SK-N-SH (cell line): ENCODE data around the gene DGKZ. TPM values are rescaled to one million over a fixed set of nuclear protein-coding genes. Genes with fewer than 3 reads are reported as not detected.

Source experiments
- CTCF ChIA-PET: fragments of 300-600, 350-600 bp; formaldehyde crosslinking; extraction: SDS; loops from one replicate; lab custom pipeline; 2021; lab: Yijun Ruan, JAX
- POLR2A ChIA-PET: fragments of 350-600 bp; sonication (Branson Sonifier 250); formaldehyde crosslinking; extraction: SDS; loops from one replicate; lab custom pipeline; 2020; ENCODE audit warnings: antibody characterized with exemption, inconsistent platforms; lab: Yijun Ruan, JAX
- DNase-seq: peaks from one replicate; pipeline ENCODE4 v3.0.0; 2012
- H2AFZ ChIP-seq: fragments of 200-600 bp; sonication (generic); 2 replicates; pipeline ENCODE4 v1.8.1; 2016; ENCODE audit warnings: antibody characterized with exemption, mild to moderate bottlenecking, low read depth
- H3F3A ChIP-seq: fragments of 200-600 bp; sonication (generic); replicated peaks from 2 replicates; pipeline ENCODE3; 2016; ENCODE audit warnings: antibody characterized with exemption, mild to moderate bottlenecking; ENCODE audit not compliant: insufficient read depth
- H3K27ac ChIP-seq, 2 experiments: fragments of 200-500 bp in 1 of 2; fragments of 200-600 bp in 1 of 2; sonication (Bioruptor generic) in 1 of 2; sonication (generic), shearing (Covaris generic) in 1 of 2; 2 replicates each; pipeline versions ENCODE4 v1.5.1 to v1.6.1; 2014 to 2016; ENCODE audit warnings: low read depth in 2 of 2, inconsistent platforms in 1 of 2, low read length in 1 of 2, mild to moderate bottlenecking in 1 of 2, mixed read lengths in 1 of 2
- H3K27me3 ChIP-seq: fragments of 200-600 bp; sonication (generic), shearing (Covaris generic); 2 replicates; pipeline ENCODE4 v1.6.1; 2016; ENCODE audit warnings: mixed run types; ENCODE audit not compliant: insufficient read depth
- H3K36me3 ChIP-seq, 2 experiments: fragments of 200-500 bp in 1 of 2; fragments of 200-600 bp in 1 of 2; sonication (Bioruptor generic) in 1 of 2; sonication (generic) in 1 of 2; replicated peaks in 1 of 2; 2 replicates each; pipeline versions ENCODE3 to v1.5.1; 2014 to 2016; ENCODE audit warnings: low read length in 1 of 2, mild to moderate bottlenecking in 1 of 2; ENCODE audit not compliant: insufficient read depth in 2 of 2, control insufficient read depth in 1 of 2
- H3K4me1 ChIP-seq, 2 experiments: fragments of 200-500 bp in 1 of 2; fragments of 200-600 bp in 1 of 2; sonication (Bioruptor generic) in 1 of 2; sonication (generic), shearing (Covaris generic) in 1 of 2; 2 replicates each; pipeline versions ENCODE4 v1.5.1 to v1.6.1; 2014 to 2016; ENCODE audit warnings: low read depth in 1 of 2, low read length in 1 of 2, mixed run types in 1 of 2; ENCODE audit not compliant: insufficient read depth in 2 of 2, control insufficient read depth in 1 of 2
- H3K4me2 ChIP-seq: fragments of 200-600 bp; sonication (generic), shearing (Covaris generic); 2 replicates; pipeline ENCODE4 v1.6.1; 2017; ENCODE audit warnings: mixed run types
- H3K4me3 ChIP-seq, 2 experiments: fragments of 200-500 bp in 1 of 2; fragments of 200-600 bp in 1 of 2; sonication (Bioruptor generic) in 1 of 2; sonication (generic), shearing (Covaris generic) in 1 of 2; 2 replicates each; pipeline versions ENCODE4 v1.5.1 to v1.8.1; 2014 to 2016; ENCODE audit warnings: low read depth in 2 of 2, inconsistent platforms in 1 of 2, low read length in 1 of 2, mild to moderate bottlenecking in 1 of 2, mixed read lengths in 1 of 2, moderate library complexity in 1 of 2
- H3K79me2 ChIP-seq: fragments of 200-600 bp; sonication (generic); 2 replicates; pipeline ENCODE4 v1.8.1; 2017; ENCODE audit warnings: mild to moderate bottlenecking; ENCODE audit not compliant: insufficient read depth
- H3K9ac ChIP-seq: fragments of 200-600 bp; sonication (generic); 2 replicates; pipeline ENCODE4 v1.6.1; 2017; ENCODE audit warnings: mixed run types
- H3K9me2 ChIP-seq: fragments of 200-600 bp; sonication (generic); 2 replicates; pipeline ENCODE4 v1.6.1; 2017; ENCODE audit warnings: mixed run types
- H3K9me3 ChIP-seq: fragments of 200-600 bp; sonication (generic); 2 replicates; pipeline ENCODE4 v1.6.1; 2017; ENCODE audit warnings: mixed run types, mild to moderate bottlenecking, moderate library complexity
- H4K20me1 ChIP-seq: fragments of 200-600 bp; sonication (generic); 2 replicates; pipeline ENCODE4 v1.6.1; 2017; ENCODE audit warnings: mild to moderate bottlenecking, mixed run types; ENCODE audit not compliant: insufficient read depth
- EP300 ChIP-seq, 2 experiments: IDR thresholded peaks; 2 replicates each; pipeline versions ENCODE4 v1.4.0 to v1.6.1; 2012; ENCODE audit warnings: borderline replicate concordance in 1 of 2, low read depth in 1 of 2, low read length in 1 of 2
- GATA2 ChIP-seq: sonication (generic); formaldehyde crosslinking; IDR thresholded peaks from 2 replicates; pipeline ENCODE4 v1.5.0; 2020; ENCODE audit warnings: mild to moderate bottlenecking, missing genetic modification reagents
- MXI1 ChIP-seq: IDR thresholded peaks from 2 replicates; pipeline ENCODE4 v1.6.1; 2012; ENCODE audit warnings: mild to moderate bottlenecking, low read depth, low read length, improper control_type of control experiment
- NFIC ChIP-seq: IDR thresholded peaks from 2 replicates; pipeline ENCODE4 v1.4.0; 2012; ENCODE audit warnings: borderline replicate concordance
- RAD21 ChIP-seq: IDR thresholded peaks from 2 replicates; pipeline ENCODE4 v1.6.1; 2012; ENCODE audit warnings: mild to moderate bottlenecking, low read length
- RFX5 ChIP-seq: IDR thresholded peaks from 2 replicates; pipeline ENCODE4 v1.6.1; 2012; ENCODE audit warnings: mild to moderate bottlenecking, improper control_type of control experiment, low read length
- SIN3A ChIP-seq: IDR thresholded peaks from 2 replicates; pipeline ENCODE4 v1.6.1; 2012; ENCODE audit warnings: low read depth, mild to moderate bottlenecking, low read length, moderate library complexity, borderline replicate concordance
- SMC3 ChIP-seq: IDR thresholded peaks from 2 replicates; pipeline ENCODE4 v1.6.1; 2012; ENCODE audit warnings: low read depth, low read length, improper control_type of control experiment
- TAF1 ChIP-seq: IDR thresholded peaks from 2 replicates; pipeline ENCODE4 v1.6.1; 2012; ENCODE audit warnings: low read depth, mild to moderate bottlenecking, low read length, moderate library complexity, borderline replicate concordance
- WGBS: methylation state at CpG from one replicate; pipeline ENCODE4 v1.1.6; 2017; ENCODE audit warnings: low lambda C conversion rate; 5-methylcytosine and 5-hydroxymethylcytosine counted together
- polyA plus RNA-seq, 3 experiments: library from polyadenylated mRNA; depleted of rRNA; stranded (reverse); fragments of >200 nt; gene quantifications; 2 replicates each; pipeline ENCODE4 v1.2.3, GENCODE V29; 2012
- TF ChIP-seq, protein P1 (sequence below): IDR thresholded peaks from 2 replicates; pipeline ENCODE4 v1.6.1; 2012; ENCODE audit warnings: mild to moderate bottlenecking, low read depth, low read length, moderate library complexity
- TF ChIP-seq, protein P2 (sequence below): fragments of 150-350 bp; IDR thresholded peaks from 2 replicates; pipeline ENCODE4 v1.6.1; 2017; ENCODE audit warnings: antibody characterized with exemption, low read length, low read depth, borderline replicate concordance

The DGKZ gene
- polyA plus RNA-seq, 1 of the 3 experiments (the other 2 are of a cell fraction): 33.2 TPM

DNA sequence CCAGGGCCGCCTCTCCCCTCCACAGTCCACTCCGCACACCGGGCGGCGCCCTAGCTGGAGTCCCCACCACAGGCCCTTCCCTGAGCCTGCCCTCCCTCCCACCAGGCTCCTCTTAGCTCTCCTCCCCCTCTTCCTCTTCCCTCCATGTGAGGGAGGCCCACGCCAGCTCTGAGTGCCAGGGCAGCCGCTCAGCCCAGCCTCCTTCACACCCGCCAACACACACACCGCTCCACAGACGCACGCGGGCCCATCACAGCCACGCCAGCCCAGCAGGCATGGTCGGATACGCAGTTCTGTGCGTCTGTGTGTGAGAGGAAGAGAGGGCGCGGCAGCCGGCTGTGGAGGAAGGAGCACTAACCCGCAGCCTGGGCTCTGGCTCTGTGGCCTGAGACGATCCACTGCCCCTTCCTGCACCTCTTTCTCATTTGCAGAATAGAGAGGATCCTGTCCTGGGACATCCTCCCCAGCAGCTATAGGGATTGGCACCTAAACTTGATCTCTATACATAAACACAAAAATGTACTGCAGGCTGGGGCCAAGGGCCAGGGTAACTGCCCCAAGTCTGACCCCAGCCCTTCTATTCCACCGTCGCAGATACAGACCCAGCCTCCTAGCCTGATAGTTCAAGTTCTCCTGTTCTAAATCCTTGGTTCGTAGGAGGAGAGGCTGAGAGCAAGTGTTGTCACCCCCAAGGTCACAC, 40.8 kb downstream of the DGKZ start:
- TF ChIP-seq EP300 (IDR thresholded peaks at IDR 0.05; ENCODE audit: borderline replicate concordance in 1 of 2, low read depth in 1 of 2, low read length in 1 of 2) (no peak), MXI1 (no peak), TAF1 (no peak), NFIC (no peak)
- POLR2A ChIA-PET: no interaction called here
- peaks cover 12% of the 10 kb centered on the region for H3F3A ChIP-seq
- H4K20me1 ChIP-seq: peaks cover 12% of the 10 kb centered on the region
- H3K9ac ChIP-seq: no peak overlapping the region
- H3K4me2 ChIP-seq: no peak overlapping the region
- no peaks in the 10 kb centered on the region for H3K79me2 ChIP-seq
- CTCF ChIA-PET: interaction anchor here (0.7 to 7.6 kb wide), 32 partner anchors 13 to 230 kb away, joined by 3 to 204 read pairs (median 10); partner anchors contain the start of genes ATG13 and DGKZ
- H3K27ac ChIP-seq: no peak overlapping the region
- peaks cover 15% of the 10 kb centered on the region for H3K27me3 ChIP-seq
- peaks cover 0 to 8% of the 10 kb centered on the region in 2 experiments for H3K36me3 ChIP-seq
- no peaks in the 10 kb centered on the region for H3K9me3 ChIP-seq
- no peaks in the 10 kb centered on the region for H3K9me2 ChIP-seq
- peaks cover 0 to 32% of the 10 kb centered on the region in 2 experiments; a peak in 2 of 4 replicates for H3K4me1 ChIP-seq
- H2AFZ ChIP-seq: no peak overlapping the region
- 70% methylated on average over 20 of the region's 24 CpGs for WGBS
- no peak for DNase-seq
- H3K4me3 ChIP-seq: no peak overlapping the region

DNA sequence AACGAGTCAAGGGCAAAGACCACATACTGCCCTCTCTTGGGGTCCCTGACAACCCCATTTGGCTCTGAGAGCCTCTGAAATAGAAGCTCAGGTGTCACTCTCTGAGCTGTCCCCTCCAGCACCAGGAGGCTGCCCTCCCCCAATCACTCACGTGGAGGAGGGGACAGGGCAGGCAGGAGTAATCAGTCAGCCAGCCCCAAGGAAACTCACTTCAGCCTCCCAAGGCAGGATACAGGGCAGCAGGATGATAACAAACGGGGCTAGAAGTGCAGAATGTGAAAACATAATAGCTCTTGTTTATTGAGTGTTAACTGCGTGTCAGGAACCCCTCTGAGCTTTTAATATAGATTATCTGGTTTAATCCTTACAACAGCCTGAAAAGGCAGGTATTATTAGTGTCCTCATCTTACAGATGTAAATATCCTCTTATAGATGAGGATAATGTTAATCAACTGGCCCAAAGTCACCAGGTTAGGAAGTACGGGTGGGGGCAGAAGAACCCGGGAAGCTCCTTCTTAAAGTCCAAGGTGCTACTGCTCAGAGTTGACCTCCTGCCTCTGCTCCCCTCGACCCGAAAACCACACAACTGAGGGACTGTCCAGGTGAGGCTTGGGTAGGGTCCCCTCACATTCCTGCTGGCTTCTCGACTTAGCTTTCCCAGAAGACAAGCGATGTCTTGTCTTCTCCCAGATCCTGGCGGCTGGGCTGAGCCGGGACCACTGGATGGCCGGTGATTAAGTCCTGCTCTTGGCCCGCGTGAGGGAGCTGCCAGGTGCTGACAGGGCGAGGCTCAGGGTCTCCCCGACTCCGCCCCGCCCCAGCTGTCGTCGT, 41.6 kb downstream of the DGKZ start:
- H3K4me2 ChIP-seq: peak overlapping the region; percentile 88
- no peaks in the 10 kb centered on the region for H3K9me2 ChIP-seq
- TF ChIP-seq RAD21: no peak
- TF ChIP-seq GATA2 (CRISPR knock-in tag): no peak
- TF ChIP-seq, protein P1, sequence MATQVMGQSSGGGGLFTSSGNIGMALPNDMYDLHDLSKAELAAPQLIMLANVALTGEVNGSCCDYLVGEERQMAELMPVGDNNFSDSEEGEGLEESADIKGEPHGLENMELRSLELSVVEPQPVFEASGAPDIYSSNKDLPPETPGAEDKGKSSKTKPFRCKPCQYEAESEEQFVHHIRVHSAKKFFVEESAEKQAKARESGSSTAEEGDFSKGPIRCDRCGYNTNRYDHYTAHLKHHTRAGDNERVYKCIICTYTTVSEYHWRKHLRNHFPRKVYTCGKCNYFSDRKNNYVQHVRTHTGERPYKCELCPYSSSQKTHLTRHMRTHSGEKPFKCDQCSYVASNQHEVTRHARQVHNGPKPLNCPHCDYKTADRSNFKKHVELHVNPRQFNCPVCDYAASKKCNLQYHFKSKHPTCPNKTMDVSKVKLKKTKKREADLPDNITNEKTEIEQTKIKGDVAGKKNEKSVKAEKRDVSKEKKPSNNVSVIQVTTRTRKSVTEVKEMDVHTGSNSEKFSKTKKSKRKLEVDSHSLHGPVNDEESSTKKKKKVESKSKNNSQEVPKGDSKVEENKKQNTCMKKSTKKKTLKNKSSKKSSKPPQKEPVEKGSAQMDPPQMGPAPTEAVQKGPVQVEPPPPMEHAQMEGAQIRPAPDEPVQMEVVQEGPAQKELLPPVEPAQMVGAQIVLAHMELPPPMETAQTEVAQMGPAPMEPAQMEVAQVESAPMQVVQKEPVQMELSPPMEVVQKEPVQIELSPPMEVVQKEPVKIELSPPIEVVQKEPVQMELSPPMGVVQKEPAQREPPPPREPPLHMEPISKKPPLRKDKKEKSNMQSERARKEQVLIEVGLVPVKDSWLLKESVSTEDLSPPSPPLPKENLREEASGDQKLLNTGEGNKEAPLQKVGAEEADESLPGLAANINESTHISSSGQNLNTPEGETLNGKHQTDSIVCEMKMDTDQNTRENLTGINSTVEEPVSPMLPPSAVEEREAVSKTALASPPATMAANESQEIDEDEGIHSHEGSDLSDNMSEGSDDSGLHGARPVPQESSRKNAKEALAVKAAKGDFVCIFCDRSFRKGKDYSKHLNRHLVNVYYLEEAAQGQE: peak; percentile 43; the same call in 1 of the 2 replicates
- no peak for TF ChIP-seq RFX5
- TF ChIP-seq, protein P2, sequence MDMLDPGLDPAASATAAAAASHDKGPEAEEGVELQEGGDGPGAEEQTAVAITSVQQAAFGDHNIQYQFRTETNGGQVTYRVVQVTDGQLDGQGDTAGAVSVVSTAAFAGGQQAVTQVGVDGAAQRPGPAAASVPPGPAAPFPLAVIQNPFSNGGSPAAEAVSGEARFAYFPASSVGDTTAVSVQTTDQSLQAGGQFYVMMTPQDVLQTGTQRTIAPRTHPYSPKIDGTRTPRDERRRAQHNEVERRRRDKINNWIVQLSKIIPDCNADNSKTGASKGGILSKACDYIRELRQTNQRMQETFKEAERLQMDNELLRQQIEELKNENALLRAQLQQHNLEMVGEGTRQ: no peak
- no peak for TF ChIP-seq SMC3
- no peak for TF ChIP-seq SIN3A
- no peak for TF ChIP-seq MXI1
- TF ChIP-seq, all 33 proteins: peak for 1
- Histone ChIP-seq H3K36me3 (peaks cover 0 to 3% of the 10 kb centered on the region in 2 experiments), H2AFZ (no peak overlapping the region), H4K20me1 (peaks cover 18% of the 10 kb centered on the region), H3K27me3 (peaks cover 15% of the 10 kb centered on the region), H3K9me3 (no peaks in the 10 kb centered on the region), H3K27ac (no peak overlapping the region), H3K4me3 (peak overlapping the region; percentile 53 to 71), H3F3A (peaks cover 17% of the 10 kb centered on the region), H3K79me2 (no peaks in the 10 kb centered on the region), H3K4me1 (peaks cover 0 to 27% of the 10 kb centered on the region in 2 experiments; a peak in 2 of 4 replicates), H3K9ac (no peak overlapping the region)
- 13% methylated on average over 13 of the region's 21 CpGs for WGBS
- POLR2A ChIA-PET: no interaction called here
- CTCF ChIA-PET: interaction anchor here (0.6 to 7.6 kb wide), 57 partner anchors 9 to 553 kb away, joined by 3 to 204 read pairs (median 6); partner anchors contain the start of genes DGKZ and MDK
- DNase-seq: no peak
